ENCODE results near the gene GNG11. TPM values are rescaled to one million over a fixed set of nuclear protein-coding genes. Genes with fewer than 3 reads are reported as not detected.

The GNG11 gene
- total RNA-seq, 4 donors from 2014 or later = 0.61 to 13.9 (median 4.1) TPM

DNA sequence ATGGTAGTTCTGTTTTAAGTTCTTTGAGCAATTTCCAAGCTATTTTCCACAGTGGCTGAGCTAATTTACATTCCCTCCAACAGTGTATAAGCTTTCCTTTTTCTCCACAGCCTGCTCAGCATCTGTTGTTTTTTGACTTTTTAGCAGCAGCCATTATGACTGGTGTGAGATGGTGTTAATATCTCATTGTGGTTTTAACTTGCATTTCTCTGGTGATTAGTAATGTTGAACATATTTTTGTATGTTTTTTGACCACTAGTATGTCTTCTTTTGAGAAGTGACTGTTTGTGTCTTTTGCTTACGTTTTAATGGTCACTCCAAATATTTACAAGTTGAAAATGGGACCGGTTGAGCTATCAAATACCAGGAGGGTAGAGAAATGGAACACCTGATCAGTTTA is 20.4 kb downstream of the GNG11 start:
- H3K27me3 ChIP-seq = no peaks in the 10 kb centered on the region
- no peaks in the 10 kb centered on the region for H3K9me3 ChIP-seq
- intact Hi-C loops (cut with DNase I) = no loop called here
- WGBS, 2 donors = 63 to 76% methylated on average over 2 of the region's 2 CpGs
- no peak overlapping the region for H3K27ac ChIP-seq
- no peaks in the 10 kb centered on the region for H3K4me1 ChIP-seq
- TF ChIP-seq POLR2A (IDR thresholded peaks at IDR 0.05) = no peak
- TF ChIP-seq, protein P1, sequence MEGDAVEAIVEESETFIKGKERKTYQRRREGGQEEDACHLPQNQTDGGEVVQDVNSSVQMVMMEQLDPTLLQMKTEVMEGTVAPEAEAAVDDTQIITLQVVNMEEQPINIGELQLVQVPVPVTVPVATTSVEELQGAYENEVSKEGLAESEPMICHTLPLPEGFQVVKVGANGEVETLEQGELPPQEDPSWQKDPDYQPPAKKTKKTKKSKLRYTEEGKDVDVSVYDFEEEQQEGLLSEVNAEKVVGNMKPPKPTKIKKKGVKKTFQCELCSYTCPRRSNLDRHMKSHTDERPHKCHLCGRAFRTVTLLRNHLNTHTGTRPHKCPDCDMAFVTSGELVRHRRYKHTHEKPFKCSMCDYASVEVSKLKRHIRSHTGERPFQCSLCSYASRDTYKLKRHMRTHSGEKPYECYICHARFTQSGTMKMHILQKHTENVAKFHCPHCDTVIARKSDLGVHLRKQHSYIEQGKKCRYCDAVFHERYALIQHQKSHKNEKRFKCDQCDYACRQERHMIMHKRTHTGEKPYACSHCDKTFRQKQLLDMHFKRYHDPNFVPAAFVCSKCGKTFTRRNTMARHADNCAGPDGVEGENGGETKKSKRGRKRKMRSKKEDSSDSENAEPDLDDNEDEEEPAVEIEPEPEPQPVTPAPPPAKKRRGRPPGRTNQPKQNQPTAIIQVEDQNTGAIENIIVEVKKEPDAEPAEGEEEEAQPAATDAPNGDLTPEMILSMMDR (IDR thresholded peaks at IDR 0.05) = no peak
- DNase-seq = no peak
- H3K4me3 ChIP-seq = no peak overlapping the region
- no peaks in the 10 kb centered on the region for H3K36me3 ChIP-seq

- Histone ChIP-seq H3K9me3 (no peaks in the 10 kb centered on the region), H3K27ac (peak overlapping the region in 2 of 4 donors; percentile 6 to 17), H3K27me3 (no peaks in the 10 kb centered on the region), H3K4me1 (no peaks in the 10 kb centered on the region), H3K4me3 (no peak overlapping the region), H3K36me3 (no peaks in the 10 kb centered on the region)
- intact Hi-C loops (cut with DNase I) = no loop called here
- TF ChIP-seq, protein P1 (IDR thresholded peaks at IDR 0.05) = no peak
- no peak for TF ChIP-seq POLR2A (IDR thresholded peaks at IDR 0.05)
- DNase-seq = no peak
- WGBS, 2 donors = 51 to 53% methylated on average over 4 of the region's 4 CpGs
Observed at GRCh38 chr7:93943816-93944540, 22.4 kb downstream of the GNG11 start.

GRCh38 chr7:93944673-93945072 is 23.1 kb downstream of the GNG11 start:
- Histone ChIP-seq H3K4me3 (no peak overlapping the region), H3K9me3 (no peaks in the 10 kb centered on the region), H3K27me3 (no peaks in the 10 kb centered on the region), H3K36me3 (no peaks in the 10 kb centered on the region), H3K4me1 (no peaks in the 10 kb centered on the region), H3K27ac (peak overlapping the region in 1 of 4 donors; percentile 6)
- intact Hi-C loops (cut with DNase I) = no loop called here
- WGBS, 2 donors = 7 to 12% methylated on average over 1 of the region's 1 CpG
- TF ChIP-seq POLR2A (IDR thresholded peaks at IDR 0.05) = no peak
- TF ChIP-seq, protein P1 (IDR thresholded peaks at IDR 0.05) = no peak
- DNase-seq = no peak

- Histone ChIP-seq H3K27ac (peak overlapping the region in 1 of 4 donors; percentile 6), H3K9me3 (no peaks in the 10 kb centered on the region), H3K4me1 (no peaks in the 10 kb centered on the region), H3K36me3 (no peaks in the 10 kb centered on the region), H3K27me3 (no peaks in the 10 kb centered on the region), H3K4me3 (no peak overlapping the region)
- no peak for DNase-seq
- 21 to 36% methylated on average over 3 of the region's 3 CpGs for WGBS, 2 donors
- TF ChIP-seq, protein P1 (IDR thresholded peaks at IDR 0.05) = no peak
- TF ChIP-seq POLR2A (IDR thresholded peaks at IDR 0.05) = no peak
- intact Hi-C loops (cut with DNase I) = no loop called here
Observed at GRCh38 chr7:93945083-93945482, 23.5 kb downstream of the GNG11 start.

DNA sequence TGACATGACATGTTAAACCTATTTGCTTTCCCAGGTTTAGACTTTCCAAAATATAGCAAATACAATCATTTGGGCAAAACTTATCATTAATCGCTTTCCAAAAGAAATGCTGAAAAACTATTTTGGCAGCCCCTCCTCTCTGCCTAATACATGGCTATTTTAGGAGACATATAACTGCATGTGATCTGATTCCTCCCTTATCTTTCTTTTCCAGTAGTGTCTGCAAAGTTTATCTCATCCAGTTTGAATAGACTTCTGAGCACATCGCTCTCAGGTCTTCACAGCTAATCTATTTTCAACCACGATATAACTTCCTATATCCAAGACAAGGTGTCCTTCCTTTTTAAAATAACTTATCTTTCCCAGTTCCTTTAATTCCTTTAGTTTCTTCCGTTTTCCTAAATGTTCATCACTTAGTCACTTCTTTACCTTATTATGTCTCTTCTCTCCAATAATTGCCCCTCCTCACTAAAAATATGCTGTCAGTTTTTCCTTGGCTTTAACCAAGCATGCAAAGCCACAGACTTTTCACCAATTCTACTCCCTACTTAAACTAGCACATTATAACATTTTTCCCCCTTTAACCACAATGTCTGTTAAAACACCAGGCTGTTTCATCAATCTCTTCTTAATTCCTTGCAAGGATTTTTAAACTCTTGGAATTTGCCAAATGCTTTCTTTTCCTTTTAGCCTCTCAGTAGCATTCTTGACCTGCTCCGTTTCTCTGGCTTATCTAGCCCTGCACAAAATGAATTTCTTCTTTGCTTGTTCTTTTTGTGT is 24.4 kb downstream of the GNG11 start:
- 52 to 61% methylated on average over 5 of the region's 5 CpGs for WGBS, 2 donors
- DNase-seq = no peak
- intact Hi-C loops (cut with DNase I) = no loop called here
- H3K4me3 ChIP-seq = no peak overlapping the region
- no peaks in the 10 kb centered on the region for H3K4me1 ChIP-seq
- no peaks in the 10 kb centered on the region for H3K9me3 ChIP-seq
- no peaks in the 10 kb centered on the region for H3K36me3 ChIP-seq
- H3K27ac ChIP-seq = peak overlapping the region in 2 of 4 donors; percentile 6 to 31
- TF ChIP-seq, protein P1 (IDR thresholded peaks at IDR 0.05) = no peak
- TF ChIP-seq POLR2A (IDR thresholded peaks at IDR 0.05) = no peak
- H3K27me3 ChIP-seq = no peaks in the 10 kb centered on the region
